Ovary (tissue), 9 donors: ENCODE measurements around the gene RNF113B. TPM values are rescaled to one million over a fixed set of nuclear protein-coding genes. Genes with fewer than 3 reads are reported as not detected.

Source experiments
- DNase-seq, 5 donors: peaks; one replicate each; pipeline ENCODE4 v3.0.0-alpha.2; 2019 to 2020
- H3K27ac ChIP-seq, 2 donors: fragments of 200-600 bp; one replicate each; pipeline versions ENCODE4 v1.5.1 to v1.8.0; 2019 to 2022
- H3K27me3 ChIP-seq: fragments of 200-600 bp; one replicate; pipeline ENCODE4 v1.8.0; 2022
- H3K36me3 ChIP-seq: fragments of 200-600 bp; sonication (generic); one replicate; pipeline ENCODE4 v1.5.1; 2019
- H3K4me1 ChIP-seq: one replicate; pipeline ENCODE4 v1.8.1; 2013; ENCODE audit warnings: mild to moderate bottlenecking, moderate library complexity; ENCODE audit not compliant: insufficient read depth
- H3K4me3 ChIP-seq: fragments of 200-600 bp; sonication (generic); one replicate; pipeline ENCODE4 v1.5.1; 2017
- H3K9me3 ChIP-seq, 2 donors: fragments of 200-600 bp in 1 of 2; sonication (generic) in 1 of 2; one replicate each; pipeline versions ENCODE4 v1.5.1 to v1.8.1; 2013 to 2019; ENCODE audit warnings: mild to moderate bottlenecking in 1 of 2, moderate library complexity in 1 of 2
- CTCF ChIP-seq, 3 donors: fragments of 450-650 bp in 2 of 3; fragments of 200-600 bp in 1 of 3; IDR thresholded peaks; one replicate each; pipeline versions ENCODE4 v1.5.1 to v1.8.0; 2016 to 2022; ENCODE audit warnings: antibody characterized with exemption in 3 of 3, mild to moderate bottlenecking in 1 of 3
- EP300 ChIP-seq: sonication (generic); formaldehyde crosslinking; IDR thresholded peaks from one replicate; pipeline ENCODE4 v1.6.1; 2017; ENCODE audit warnings: antibody characterized with exemption
- POLR2A ChIP-seq: fragments of 450-650 bp; IDR thresholded peaks from one replicate; pipeline ENCODE4 v1.6.1; 2017; ENCODE audit warnings: antibody characterized with exemption, mild to moderate bottlenecking, moderate library complexity
- WGBS, 3 donors: extraction: QIAGEN DNeasy Blood & Tissue Kit in 1 of 3; methylation state at CpG; one replicate each; pipeline versions ENCODE4 v1.1.5 to v1.1.7; 2013 to 2017; 5-methylcytosine and 5-hydroxymethylcytosine counted together
- intact Hi-C, 4 donors: fragments of 100-400 bp; cut with DNase I; formaldehyde crosslinking; loops; one replicate each; pipeline versions ENCODE4 v1.11.0 to v1.15.1; 2022 to 2023
- polyA plus RNA-seq, 2 donors: library from polyadenylated mRNA; stranded (reverse); fragments of 200-250 nt in 1 of 2; fragments of 350-450 nt in 1 of 2; fragmentation: Illumina TruSeq in 1 of 2; extraction: RNeasy Lipid Tissue Mini Kit (QIAGEN cat#74804) in 1 of 2; gene quantifications; one replicate each; pipeline ENCODE4 v1.2.3, GENCODE V29; 2013 to 2014
- total RNA-seq, 7 donors: library from RNA; depleted of rRNA in 2 of 7; stranded (reverse); fragments of >200 nt in 2 of 7; fragmentation: NEBNext Ultra II Directional in 3 of 7; extraction: Animal tissue kit (Norgen Biotek cat#: 25700) in 3 of 7; gene quantifications; one replicate each; pipeline versions ENCODE4 v1.1.0 to v1.2.4, GENCODE V29; 2016 to 2023
- donor health status: DM: no; HTN: no; CAD: no; lungs with moderate emphysema.
- donor health status: DM: no; HTN: no; CAD: no.
- donor health status: Bipolar disorder and iron deficiency.
- donor health status: DM: yes; HTN: yes; CAD: no.
- donor health status: DM: no; HTN: no; CAD: no.
- donor health status: DM: yes; HTN: yes; CAD: no.

RNF113B gene
- total and polyA plus RNA-seq, 9 donors = 0.05 TPM; not detected in 8

GRCh38 chr13:98174307-98174706 is 2.8 kb downstream of the RNF113B start:
- no peaks in the 10 kb centered on the region for H3K27me3 ChIP-seq
- H3K4me1 ChIP-seq = peaks cover 20% of the 10 kb centered on the region
- H3K9me3 ChIP-seq = no peaks in the 10 kb centered on the region
- intact Hi-C loops = no loop called here
- H3K36me3 ChIP-seq = no peaks in the 10 kb centered on the region
- H3K27ac ChIP-seq = peak overlapping the region in 1 of 2 donors; percentile 62
- no peak for DNase-seq
- TF ChIP-seq POLR2A = no peak
- no peak for TF ChIP-seq EP300
- no peak for TF ChIP-seq CTCF (IDR thresholded peaks at IDR 0.05)
- WGBS, 3 donors = 17 to 32% (median 24%) methylated on average over 7 of the region's 7 CpGs
- no peak overlapping the region for H3K4me3 ChIP-seq

- intact Hi-C loops = no loop called here
Observed at GRCh38 chr13:98173431-98174152, 3.5 kb downstream of the RNF113B start.

GRCh38 chr13:98172590-98173422 is 4.3 kb downstream of the RNF113B start:
- Histone ChIP-seq H3K27me3 (no peaks in the 10 kb centered on the region), H3K9me3 (no peaks in the 10 kb centered on the region), H3K4me1 (peaks cover 20% of the 10 kb centered on the region), H3K36me3 (no peaks in the 10 kb centered on the region), H3K27ac (peak overlapping the region in 1 of 2 donors; percentile 62), H3K4me3 (no peak overlapping the region)
- 9 to 12% (median 11%) methylated on average over 7 of the region's 7 CpGs for WGBS, 3 donors
- no peak for DNase-seq
- intact Hi-C loops = no loop called here
- TF ChIP-seq CTCF (IDR thresholded peaks at IDR 0.05) = no peak
- TF ChIP-seq EP300 = no peak
- TF ChIP-seq POLR2A = no peak

More at GRCh38 chr13:98173431-98174152, 3.5 kb downstream of the RNF113B start:
- H3K4me3 ChIP-seq = no peak overlapping the region
- peak; percentile 40 to 59 (median 47) for DNase-seq
- no peaks in the 10 kb centered on the region for H3K36me3 ChIP-seq
- no peaks in the 10 kb centered on the region for H3K9me3 ChIP-seq
- peak overlapping the region in 1 of 2 donors; percentile 62 for H3K27ac ChIP-seq
- no peaks in the 10 kb centered on the region for H3K27me3 ChIP-seq
- H3K4me1 ChIP-seq = peaks cover 20% of the 10 kb centered on the region
- TF ChIP-seq POLR2A (no peak), EP300 (no peak), CTCF (IDR thresholded peaks at IDR 0.05) (no peak)
- 4 to 8% (median 6%) methylated on average over 9 of the region's 9 CpGs for WGBS, 3 donors

- Histone ChIP-seq H3K4me1 (peaks cover 20% of the 10 kb centered on the region), H3K9me3 (no peaks in the 10 kb centered on the region), H3K36me3 (no peaks in the 10 kb centered on the region), H3K27me3 (no peaks in the 10 kb centered on the region), H3K27ac (peak overlapping the region in 1 of 2 donors; percentile 62), H3K4me3 (no peak overlapping the region)
- peak in 3 of 5 donors; percentile 16 to 60 (median 38) for DNase-seq
- WGBS, 3 donors = 14 to 16% (median 14%) methylated on average over 14 of the region's 14 CpGs
- no peak for TF ChIP-seq POLR2A
- TF ChIP-seq EP300 = no peak
- TF ChIP-seq CTCF (IDR thresholded peaks at IDR 0.05) = no peak
- intact Hi-C loops = no loop called here
Observed at GRCh38 chr13:98171900-98172589, 5.0 kb downstream of the RNF113B start.
